Calu3 (cell line): ENCODE data around the gene TOMM70. TPM values are rescaled to one million over a fixed set of nuclear protein-coding genes. Genes with fewer than 3 reads are reported as not detected.

Source experiments
- BruUV-seq: library from RNA; stranded (reverse); fragments of 400-500 nt; replicated peaks from 2 replicates; lab custom pipeline; 2021; lab: Mats Ljungman, UMichigan
- CTCF ChIA-PET: fragments of 300-600 bp; sonication (Branson Sonifier 250); formaldehyde crosslinking; loops from one replicate; lab custom pipeline; 2022; ENCODE audit warnings: antibody characterized with exemption; lab: Charles Lee
- DNase-seq: peaks from one replicate; pipeline ENCODE4 v3.0.0; 2022
- H3K27ac Mint-ChIP-seq: one replicate; pipeline ENCODE4 v1.8.0; 2022; ENCODE audit warnings: mixed read lengths; ENCODE audit not compliant: unreplicated experiment
- H3K27me3 Mint-ChIP-seq: one replicate; pipeline ENCODE4 v1.8.0; 2022; ENCODE audit warnings: mixed read lengths; ENCODE audit not compliant: unreplicated experiment
- H3K36me3 Mint-ChIP-seq: one replicate; pipeline ENCODE4 v1.8.0; 2022; ENCODE audit warnings: mild to moderate bottlenecking, moderate library complexity, mixed read lengths; ENCODE audit not compliant: insufficient read depth, unreplicated experiment
- H3K4me1 Mint-ChIP-seq: one replicate; pipeline ENCODE4 v1.8.0; 2022; ENCODE audit warnings: mild to moderate bottlenecking, low read depth, mixed read lengths; ENCODE audit not compliant: unreplicated experiment
- H3K4me3 Mint-ChIP-seq: one replicate; pipeline ENCODE4 v1.8.0; 2022; ENCODE audit warnings: mild to moderate bottlenecking, low read depth, moderate library complexity, mixed read lengths; ENCODE audit not compliant: unreplicated experiment
- H3K9me3 Mint-ChIP-seq: one replicate; pipeline ENCODE4 v1.8.0; 2022; ENCODE audit warnings: low read depth, mixed read lengths; ENCODE audit not compliant: unreplicated experiment
- intact Hi-C: fragments of 100-400 bp; cut with micrococcal nuclease; formaldehyde crosslinking; loops from one replicate; pipeline ENCODE4 v1.10.0; 2022; ENCODE audit not compliant: unreplicated experiment
- total RNA-seq: library from RNA; stranded (reverse); gene quantifications from 2 replicates; pipeline ENCODE4 v1.2.3, GENCODE V29; 2022
- TF ChIP-seq, protein P1 (sequence below): fragments of 200-600 bp; IDR thresholded peaks from one replicate; pipeline ENCODE4 v1.8.0; 2022; ENCODE audit warnings: antibody characterized with exemption; ENCODE audit not compliant: unreplicated experiment

TOMM70 gene
- total RNA-seq, 1 experiment from 2014 or later = 49.5 TPM

DNA sequence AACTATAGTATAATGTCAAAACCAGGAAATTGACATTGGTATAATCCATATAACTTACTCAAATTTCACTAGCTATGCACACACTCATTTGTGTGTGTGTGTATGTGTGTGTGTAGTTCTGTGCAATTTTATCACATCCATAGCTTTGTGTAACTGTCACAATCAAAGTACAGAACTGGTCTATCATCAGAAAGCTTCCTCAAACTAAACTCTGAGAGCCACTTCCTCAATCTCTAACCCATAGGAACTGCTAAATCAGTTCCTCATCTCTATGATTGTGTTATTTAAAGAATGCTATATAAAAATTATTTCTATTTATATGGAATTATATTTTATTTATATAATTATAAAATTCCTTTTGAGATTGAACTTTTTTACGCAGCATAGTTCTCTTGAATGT lies 18.5 kb upstream of the TOMM70 start:
- TF ChIP-seq, protein P1, sequence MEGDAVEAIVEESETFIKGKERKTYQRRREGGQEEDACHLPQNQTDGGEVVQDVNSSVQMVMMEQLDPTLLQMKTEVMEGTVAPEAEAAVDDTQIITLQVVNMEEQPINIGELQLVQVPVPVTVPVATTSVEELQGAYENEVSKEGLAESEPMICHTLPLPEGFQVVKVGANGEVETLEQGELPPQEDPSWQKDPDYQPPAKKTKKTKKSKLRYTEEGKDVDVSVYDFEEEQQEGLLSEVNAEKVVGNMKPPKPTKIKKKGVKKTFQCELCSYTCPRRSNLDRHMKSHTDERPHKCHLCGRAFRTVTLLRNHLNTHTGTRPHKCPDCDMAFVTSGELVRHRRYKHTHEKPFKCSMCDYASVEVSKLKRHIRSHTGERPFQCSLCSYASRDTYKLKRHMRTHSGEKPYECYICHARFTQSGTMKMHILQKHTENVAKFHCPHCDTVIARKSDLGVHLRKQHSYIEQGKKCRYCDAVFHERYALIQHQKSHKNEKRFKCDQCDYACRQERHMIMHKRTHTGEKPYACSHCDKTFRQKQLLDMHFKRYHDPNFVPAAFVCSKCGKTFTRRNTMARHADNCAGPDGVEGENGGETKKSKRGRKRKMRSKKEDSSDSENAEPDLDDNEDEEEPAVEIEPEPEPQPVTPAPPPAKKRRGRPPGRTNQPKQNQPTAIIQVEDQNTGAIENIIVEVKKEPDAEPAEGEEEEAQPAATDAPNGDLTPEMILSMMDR = no peak
- CTCF ChIA-PET = no interaction called here
- BruUV-seq = no TSS peak
- Mint-ChIP-seq H3K9me3 (no peaks in the 10 kb centered on the region), H3K27ac (no peak overlapping the region), H3K27me3 (no peaks in the 10 kb centered on the region), H3K4me1 (no peaks in the 10 kb centered on the region), H3K4me3 (no peak overlapping the region), H3K36me3 (no peaks in the 10 kb centered on the region)
- intact Hi-C loops = no loop called here
- no peak for DNase-seq

- Mint-ChIP-seq H3K36me3 (no peaks in the 10 kb centered on the region), H3K27me3 (no peaks in the 10 kb centered on the region), H3K4me1 (no peaks in the 10 kb centered on the region), H3K4me3 (no peak overlapping the region), H3K27ac (no peak overlapping the region), H3K9me3 (no peaks in the 10 kb centered on the region)
- BruUV-seq = no TSS peak
- CTCF ChIA-PET = no interaction called here
- intact Hi-C loops = no loop called here
- no peak for DNase-seq
- TF ChIP-seq, protein P1 = no peak
Measured at GRCh38 chr3:100416863-100417262, 16.0 kb upstream of the TOMM70 start.

GRCh38 chr3:100416176-100416575 lies 15.3 kb upstream of the TOMM70 start:
- CTCF ChIA-PET = no interaction called here
- Mint-ChIP-seq H3K27ac (no peak overlapping the region), H3K27me3 (no peaks in the 10 kb centered on the region), H3K4me1 (no peaks in the 10 kb centered on the region), H3K9me3 (no peaks in the 10 kb centered on the region), H3K36me3 (no peaks in the 10 kb centered on the region), H3K4me3 (no peak overlapping the region)
- no TSS peak for BruUV-seq
- no peak for DNase-seq
- intact Hi-C loops = no loop called here
- TF ChIP-seq, protein P1 = no peak

DNA sequence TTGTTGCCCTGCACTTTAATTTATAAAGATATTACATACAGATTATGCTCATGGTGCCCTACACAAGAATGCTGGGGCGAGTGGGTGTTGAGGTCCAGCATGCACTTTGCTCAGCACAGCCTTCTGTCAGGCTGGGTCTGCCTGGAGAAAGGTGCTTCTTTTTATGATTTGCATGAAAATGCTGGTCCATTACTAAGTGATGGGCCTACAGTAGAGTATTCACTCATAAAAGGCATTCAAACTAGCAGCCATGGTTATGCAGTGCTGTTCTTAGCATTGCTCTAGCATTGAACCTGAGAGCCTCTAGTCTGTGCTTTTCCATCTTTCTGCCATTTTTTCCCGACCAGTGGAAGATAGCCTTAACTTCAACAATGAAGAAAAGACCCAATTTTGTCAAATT lies 12.7 kb upstream of the TOMM70 start:
- Mint-ChIP-seq H3K4me3 (no peak overlapping the region), H3K9me3 (no peaks in the 10 kb centered on the region)
- CTCF ChIA-PET = no interaction called here

More for the DNA sequence above, 12.7 kb upstream of the TOMM70 start:
- Mint-ChIP-seq H3K36me3 (peaks cover 4% of the 10 kb centered on the region), H3K27me3 (no peaks in the 10 kb centered on the region), H3K4me1 (no peaks in the 10 kb centered on the region), H3K27ac (no peak overlapping the region)
- intact Hi-C loops = no loop called here
- TF ChIP-seq, protein P1 = no peak
- no peak for DNase-seq
- BruUV-seq = no TSS peak
